ENCODE data around the gene CER1. TPM values are rescaled to one million over a fixed set of nuclear protein-coding genes. Genes with fewer than 3 reads are reported as not detected.

Gene CER1
- total and polyA plus RNA-seq, 2 of the 8 experiments (the other 6 are each of a cell fraction or from before 2014, with no cell fraction given), result 0.26 to 3.4 TPM

- TF ChIP-seq NANOG (IDR thresholded peaks at IDR 0.05; ENCODE audit: insufficient read depth, low read depth, low read length, poor library complexity, severe bottlenecking) (no peak), RNF2 (IDR thresholded peaks at IDR 0.05; ENCODE audit: borderline replicate concordance, low read depth, low read length, missing control alignments, poor library complexity, severe bottlenecking) (no peak), TAF7 (optimal IDR thresholded peaks at IDR 0.05; ENCODE audit: borderline replicate concordance, low read depth, low read length) (no peak), RBBP5 (IDR thresholded peaks at IDR 0.05; ENCODE audit: borderline replicate concordance, low read depth, low read length) (no peak)
Observed at GRCh38 chr9:14770592-14770991, 48.1 kb upstream of the CER1 start (continued).
